T1000 (cell line): ENCODE data around the gene TBC1D22B.

Experiments
- DNase-seq: peaks from one replicate; lab custom pipeline; 2025; ENCODE audit warnings: mixed read lengths; lab: John Stamatoyannopoulos, UW

The TBC1D22B gene

GRCh38 chr6:37257634-37258404, at the start of gene TBC1D22B, which contains the start of gene TMEM217:
Gene TBC1D22B (plus strand): TSS chr6:37257772. CDS start chr6:37257918, 146 bp downstream.
Gene TMEM217 (minus strand): TSS chr6:37258144. CDS start chr6:37219030, 39,114 bp downstream.
- peak; percentile 90 for DNase-seq

GRCh38 chr6:37207903-37208456, 49.6 kb upstream of the TBC1D22B start:
- DNase-seq: peak; percentile 63

GRCh38 chr6:37208793-37209192, 48.8 kb upstream of the TBC1D22B start:
- no peak for DNase-seq

- no peak for DNase-seq
Observed at GRCh38 chr6:37209461-37210205, 47.9 kb upstream of the TBC1D22B start.

GRCh38 chr6:37210313-37210968, 47.1 kb upstream of the TBC1D22B start:
- DNase-seq: peak; percentile 54

- DNase-seq: no peak
Observed at GRCh38 chr6:37212268-37212667, 45.3 kb upstream of the TBC1D22B start.

GRCh38 chr6:37218061-37218460, 39.5 kb upstream of the TBC1D22B start:
- DNase-seq: no peak

GRCh38 chr6:37218511-37218910, 39.1 kb upstream of the TBC1D22B start:
- DNase-seq: no peak

- no peak for DNase-seq
Observed at GRCh38 chr6:37221585-37222124, 35.9 kb upstream of the TBC1D22B start.

- peak; percentile 81 for DNase-seq
Observed at GRCh38 chr6:37222125-37222967, 35.2 kb upstream of the TBC1D22B start.

GRCh38 chr6:37222992-37223391, 34.6 kb upstream of the TBC1D22B start:
- no peak for DNase-seq

GRCh38 chr6:37225350-37226169, 32.0 kb upstream of the TBC1D22B start:
- DNase-seq: no peak

- no peak for DNase-seq
Observed at GRCh38 chr6:37230104-37230503, 27.5 kb upstream of the TBC1D22B start.

- no peak for DNase-seq
Observed at GRCh38 chr6:37232430-37233017, 25.0 kb upstream of the TBC1D22B start.

GRCh38 chr6:37233541-37233940, 24.0 kb upstream of the TBC1D22B start:
- DNase-seq: no peak

- DNase-seq: no peak
Observed at GRCh38 chr6:37236921-37237320, 20.7 kb upstream of the TBC1D22B start.

- no peak for DNase-seq
Observed at GRCh38 chr6:37237789-37238188, 19.8 kb upstream of the TBC1D22B start.

- DNase-seq: no peak
Observed at GRCh38 chr6:37238381-37238780, 19.2 kb upstream of the TBC1D22B start.

- DNase-seq: no peak
Observed at GRCh38 chr6:37239526-37239925, 18.0 kb upstream of the TBC1D22B start.
